Common myeloid progenitor, CD34-positive (primary cell): ENCODE measurements around the gene ADH4.
A peak's percentile ranks its signal among the peaks of the same experiment; 100 is the strongest.
"Not testable (repeated sequence)": the region's sequence is repeated elsewhere in the genome, so short reads cannot be mapped to it uniquely, and the experiment has no call there.

ENCODE experiments used
- CTCF ChIA-PET: fragments of 350-600 bp; sonication (Branson Sonifier 250); formaldehyde crosslinking; loops from one replicate; lab custom pipeline; 2021; ENCODE audit warnings: antibody characterized with exemption; lab: Charles Lee
- POLR2A ChIA-PET: fragments of 350-600 bp; sonication (Branson Sonifier 250); formaldehyde crosslinking; loops from one replicate; lab custom pipeline; 2021; ENCODE audit warnings: antibody characterized with exemption; lab: Charles Lee
- DNase-seq, 3 donors: peaks; one replicate each; pipeline versions ENCODE4 v3.0.0 to v3.0.0-alpha.2; 2013
- H3K27ac ChIP-seq, 2 experiments: 1 replicate in 1 of 2; 2 replicates in 1 of 2; pipeline ENCODE4 v1.7.0; 2013; ENCODE audit warnings: inconsistent platforms in 2 of 2, low read length in 2 of 2, mild to moderate bottlenecking in 2 of 2, low read depth in 1 of 2, moderate library complexity in 1 of 2; ENCODE audit not compliant: severe bottlenecking in 2 of 2, insufficient read depth in 1 of 2, poor library complexity in 1 of 2
- H3K27me3 ChIP-seq, 5 experiments: replicated peaks in 2 of 5; 1 replicate in 3 of 5; 2 replicates in 2 of 5; pipeline versions ENCODE4 v1.6.1 to v1.7.0; 2013; ENCODE audit warnings: low read length in 4 of 5, mild to moderate bottlenecking in 2 of 5, moderate library complexity in 2 of 5, inconsistent platforms in 1 of 5; ENCODE audit not compliant: insufficient read depth in 5 of 5, control insufficient read depth in 4 of 5
- H3K36me3 ChIP-seq, 4 experiments: 1 replicate in 2 of 4; 2 replicates in 2 of 4; pipeline versions ENCODE4 v1.6.1 to v1.7.0; 2013; ENCODE audit warnings: low read length in 3 of 4, control low read depth in 1 of 4, mild to moderate bottlenecking in 1 of 4; ENCODE audit not compliant: control insufficient read depth in 4 of 4, insufficient read depth in 4 of 4
- H3K4me1 ChIP-seq, 4 experiments: 1 replicate in 3 of 4; 2 replicates in 1 of 4; pipeline versions ENCODE4 v1.6.1 to v1.7.1; 2013; ENCODE audit warnings: low read length in 3 of 4, mild to moderate bottlenecking in 3 of 4, control low read depth in 1 of 4, inconsistent platforms in 1 of 4, moderate library complexity in 1 of 4; ENCODE audit not compliant: control insufficient read depth in 4 of 4, insufficient read depth in 4 of 4; ENCODE audit errors: control extremely low read depth in 1 of 4
- H3K4me3 ChIP-seq, 7 experiments: 1 replicate in 4 of 7; 2 replicates in 3 of 7; pipeline versions ENCODE4 v1.5.1 to v1.7.0; 2013; ENCODE audit warnings: mild to moderate bottlenecking in 7 of 7, low read length in 6 of 7, moderate library complexity in 6 of 7, inconsistent platforms in 2 of 7, low read depth in 2 of 7, control low read depth in 1 of 7; ENCODE audit not compliant: insufficient read depth in 4 of 7, control insufficient read depth in 1 of 7; ENCODE audit errors: extremely low read depth in 1 of 7
- H3K9me3 ChIP-seq, 5 experiments: 1 replicate in 4 of 5; 2 replicates in 1 of 5; pipeline versions ENCODE4 v1.6.1 to v1.7.1; 2013; ENCODE audit warnings: low read length in 4 of 5, mild to moderate bottlenecking in 2 of 5, inconsistent platforms in 1 of 5, low read depth in 1 of 5, moderate library complexity in 1 of 5; ENCODE audit not compliant: control insufficient read depth in 4 of 5, insufficient read depth in 2 of 5; ENCODE audit errors: control extremely low read depth in 1 of 5
- WGBS: methylation state at CpG from one replicate; pipeline ENCODE4 v1.1.5; 2013; ENCODE audit not compliant: insufficient coverage; 5-methylcytosine and 5-hydroxymethylcytosine counted together

Gene ADH4

GRCh38 chr4:99099311-99099710 lies 44.8 kb downstream of the ADH4 start:
- Histone ChIP-seq H3K4me1 (no peaks in the 10 kb centered on the region), H3K27me3 (no peaks in the 10 kb centered on the region), H3K27ac (no peak overlapping the region), H3K4me3 (no peak overlapping the region), H3K36me3 (no peaks in the 10 kb centered on the region), H3K9me3 (no peaks in the 10 kb centered on the region)
- POLR2A ChIA-PET, result no interaction called here
- WGBS, result 96% methylated on average over 8 of the region's 12 CpGs
- CTCF ChIA-PET, result no interaction called here
- DNase-seq, result no peak

- POLR2A ChIA-PET, H3K27me3 ChIP-seq, H3K27ac ChIP-seq, H3K4me3 ChIP-seq, DNase-seq, CTCF ChIA-PET, H3K36me3 ChIP-seq, H3K9me3 ChIP-seq: not testable (repeated sequence)
- H3K4me1 ChIP-seq, result peaks cover 7 to 19% (median 14%) of the 10 kb centered on the region in 4 experiments
- 100% methylated on average over 2 of the region's 2 CpGs for WGBS
These were observed 52.3 kb downstream of the ADH4 start for GRCh38 chr4:99091841-99092240.

GRCh38 chr4:99091216-99091575 lies 52.9 kb downstream of the ADH4 start:
- Histone ChIP-seq H3K9me3 (no peaks in the 10 kb centered on the region), H3K36me3 (no peaks in the 10 kb centered on the region), H3K27me3 (no peaks in the 10 kb centered on the region), H3K4me1 (peaks cover 7 to 19% (median 14%) of the 10 kb centered on the region in 4 experiments), H3K4me3 (no peak overlapping the region), H3K27ac (no peak overlapping the region)
- ChIA-PET POLR2A (no interaction called here), CTCF (no interaction called here)
- DNase-seq, result no peak
- WGBS, result 67% methylated on average over 1 of the region's 2 CpGs

GRCh38 chr4:99090481-99091215 lies 53.4 kb downstream of the ADH4 start:
- H3K4me3 ChIP-seq, result no peak overlapping the region
- no peak overlapping the region for H3K27ac ChIP-seq
- H3K4me1 ChIP-seq, result peaks cover 7 to 19% (median 14%) of the 10 kb centered on the region in 4 experiments
- H3K9me3 ChIP-seq, result no peaks in the 10 kb centered on the region
- peak in 1 of 3 donors; percentile 8 for DNase-seq
- H3K27me3 ChIP-seq, result no peaks in the 10 kb centered on the region
- POLR2A ChIA-PET, result no interaction called here
- H3K36me3 ChIP-seq, result peaks cover 0 to under 1% (median under 1%) of the 10 kb centered on the region in 4 experiments
- 100% methylated on average over 1 of the region's 2 CpGs for WGBS
- CTCF ChIA-PET, result no interaction called here

GRCh38 chr4:99088481-99089365 lies 55.4 kb downstream of the ADH4 start, which contains the start of gene ADH5:
ADH5 (minus strand) TSS chr4:99088788; CDS start chr4:99088700, 88 bp downstream.
- CTCF ChIA-PET, result interaction anchor here (1.0 to 1.9 kb wide), 2 partner anchors 11 to 33 kb away, joined by 3 to 5 read pairs; no protein-coding TSS in a partner anchor
- Histone ChIP-seq H3K9me3 (no peaks in the 10 kb centered on the region), H3K36me3 (peaks cover 7 to 19% (median 17%) of the 10 kb centered on the region in 4 experiments), H3K27me3 (no peaks in the 10 kb centered on the region), H3K4me1 (peaks cover 7 to 19% (median 14%) of the 10 kb centered on the region in 4 experiments), H3K4me3 (peak within 1 kb of the TSS; percentile 77 to 94 (median 91)), H3K27ac (peak within 1 kb of the TSS; percentile 77 to 88)
- WGBS, result 0% methylated on average over 40 of the region's 53 CpGs
- DNase-seq, result peak; percentile 85 to 93 (median 92)
- POLR2A ChIA-PET, result interaction anchor here (1.1 kb wide), 1 partner anchor 93 kb away, joined by 4 read pairs; the partner anchor contains the start of gene METAP1

GRCh38 chr4:99088023-99088449 lies 56.1 kb downstream of the ADH4 start:
- DNase-seq, result peak; percentile 29 to 73 (median 67)
- Histone ChIP-seq H3K4me1 (peaks cover 7 to 19% (median 14%) of the 10 kb centered on the region in 4 experiments), H3K36me3 (peaks cover 9 to 23% (median 20%) of the 10 kb centered on the region in 4 experiments), H3K4me3 (peak overlapping the region; percentile 77 to 94 (median 91)), H3K27me3 (no peaks in the 10 kb centered on the region), H3K9me3 (no peaks in the 10 kb centered on the region), H3K27ac (peak overlapping the region; percentile 59 to 88)
- ChIA-PET POLR2A (interaction anchor here (0.6 to 1.1 kb wide), 2 partner anchors 19 to 93 kb away, joined by 3 to 4 read pairs; partner anchors contain the start of gene METAP1), CTCF (interaction anchor here (1.0 to 1.9 kb wide), 2 partner anchors 10 to 32 kb away, joined by 3 to 5 read pairs; no protein-coding TSS in a partner anchor)
- whole genome bisulfite sequencing, result 0% methylated on average over 8 of the region's 15 CpGs
